Activated T-cell treated with anti-CD3 and anti-CD28 coated beads, Interleukin-2, amount 50 U/mL, for 72 hours (primary cell): ENCODE data around the gene TBC1D10A. TPM values are rescaled to one million over a fixed set of nuclear protein-coding genes. Genes with fewer than 3 reads are reported as not detected.

Experiments
- ATAC-seq, 2 donors: fragments of 150-1000 bp; cut with Tn5 transposase; replicated peaks in 1 of 2; 2 replicates each; pipeline ENCODE4 v1.10.0; 2021; ENCODE audit warnings: moderate library complexity in 2 of 2, mild to moderate bottlenecking in 1 of 2
- DNase-seq, 2 donors: peaks; one replicate each; pipeline ENCODE4 v3.0.0; 2021 to 2022; ENCODE audit warnings: mixed read lengths in 1 of 2
- H3K27ac Mint-ChIP-seq: one replicate; pipeline ENCODE4 v1.8.0; 2022; ENCODE audit warnings: mild to moderate bottlenecking, moderate library complexity, mixed read lengths
- H3K27me3 Mint-ChIP-seq: one replicate; pipeline ENCODE4 v1.8.0; 2022; ENCODE audit warnings: low read depth, mixed read lengths
- H3K36me3 Mint-ChIP-seq, 2 donors: one replicate each; pipeline ENCODE4 v1.8.0; 2022; ENCODE audit warnings: mixed read lengths in 2 of 2, mild to moderate bottlenecking in 1 of 2; ENCODE audit not compliant: insufficient read depth in 2 of 2
- H3K4me1 Mint-ChIP-seq: one replicate; pipeline ENCODE4 v1.8.0; 2022; ENCODE audit warnings: low read depth, mixed read lengths
- H3K4me3 Mint-ChIP-seq, 2 donors: one replicate each; pipeline ENCODE4 v1.8.0; 2022; ENCODE audit warnings: mild to moderate bottlenecking in 2 of 2, mixed read lengths in 2 of 2, moderate library complexity in 2 of 2
- H3K9me3 Mint-ChIP-seq, 2 donors: one replicate each; pipeline ENCODE4 v1.8.0; 2022; ENCODE audit warnings: mixed read lengths in 2 of 2
- total RNA-seq, 2 donors: library from RNA; stranded (reverse); gene quantifications; one replicate each; pipeline ENCODE4 v1.2.3, GENCODE V29; 2022

The TBC1D10A gene
- total RNA-seq, 2 donors from 2014 or later = 25.6 to 30.0 TPM

- Mint-ChIP-seq H3K4me1 (peaks cover 62% of the 10 kb centered on the region), H3K36me3 (peaks cover 4 to 17% of the 10 kb centered on the region in 2 donors), H3K9me3 (no peaks in the 10 kb centered on the region), H3K4me3 (no peak overlapping the region), H3K27me3 (no peaks in the 10 kb centered on the region), H3K27ac (peak overlapping the region; percentile 35)
- ATAC-seq (no peak), DNase-seq (no peak)
These were observed 28.6 kb downstream of the TBC1D10A start for GRCh38 chr22:30297991-30298701.

GRCh38 chr22:30297276-30297990 lies 29.3 kb downstream of the TBC1D10A start:
- DNase-seq = no peak
- H3K4me1 Mint-ChIP-seq = peaks cover 55% of the 10 kb centered on the region
- H3K9me3 Mint-ChIP-seq = no peaks in the 10 kb centered on the region

GRCh38 chr22:30296833-30297232 lies 29.9 kb downstream of the TBC1D10A start:
- no peaks in the 10 kb centered on the region for H3K27me3 Mint-ChIP-seq

More at GRCh38 chr22:30297276-30297990, 29.3 kb downstream of the TBC1D10A start:
- no peak for ATAC-seq
- peak overlapping the region; percentile 3 for H3K27ac Mint-ChIP-seq
- H3K4me3 Mint-ChIP-seq = no peak overlapping the region
- no peaks in the 10 kb centered on the region for H3K27me3 Mint-ChIP-seq
- H3K36me3 Mint-ChIP-seq = peaks cover 0 to 18% of the 10 kb centered on the region in 2 donors

GRCh38 chr22:30296324-30296723 lies 30.4 kb downstream of the TBC1D10A start:
- Mint-ChIP-seq H3K36me3 (peaks cover 0 to 16% of the 10 kb centered on the region in 2 donors), H3K9me3 (no peaks in the 10 kb centered on the region), H3K27me3 (no peaks in the 10 kb centered on the region), H3K27ac (peak overlapping the region; percentile 48), H3K4me3 (no peak overlapping the region), H3K4me1 (peaks cover 44% of the 10 kb centered on the region)
- ATAC-seq = no peak
- no peak for DNase-seq

More at GRCh38 chr22:30296833-30297232, 29.9 kb downstream of the TBC1D10A start:
- H3K36me3 Mint-ChIP-seq = peaks cover 0 to 18% of the 10 kb centered on the region in 2 donors
- peak overlapping the region; percentile 48 for H3K27ac Mint-ChIP-seq
- no peak for DNase-seq
- H3K9me3 Mint-ChIP-seq = no peaks in the 10 kb centered on the region
- peaks cover 49% of the 10 kb centered on the region for H3K4me1 Mint-ChIP-seq
- H3K4me3 Mint-ChIP-seq = no peak overlapping the region
- no peak for ATAC-seq

- H3K9me3 Mint-ChIP-seq = no peaks in the 10 kb centered on the region
- no peak for DNase-seq
- H3K27ac Mint-ChIP-seq = no peak overlapping the region
- peaks cover 0 to 15% of the 10 kb centered on the region in 2 donors for H3K36me3 Mint-ChIP-seq
- H3K27me3 Mint-ChIP-seq = no peaks in the 10 kb centered on the region
- H3K4me1 Mint-ChIP-seq = peaks cover 38% of the 10 kb centered on the region
- H3K4me3 Mint-ChIP-seq = no peak overlapping the region
- ATAC-seq = no peak
These were observed 31.2 kb downstream of the TBC1D10A start for GRCh38 chr22:30295576-30295975.

GRCh38 chr22:30294830-30295229 lies 31.9 kb downstream of the TBC1D10A start:
- no peak for DNase-seq
- peaks cover 0 to 15% of the 10 kb centered on the region in 2 donors for H3K36me3 Mint-ChIP-seq
- H3K27me3 Mint-ChIP-seq = no peaks in the 10 kb centered on the region
- no peak overlapping the region for H3K27ac Mint-ChIP-seq
- H3K9me3 Mint-ChIP-seq = no peaks in the 10 kb centered on the region
- peaks cover 45% of the 10 kb centered on the region for H3K4me1 Mint-ChIP-seq
- no peak for ATAC-seq
- H3K4me3 Mint-ChIP-seq = no peak overlapping the region

GRCh38 chr22:30294066-30294465 lies 32.7 kb downstream of the TBC1D10A start:
- Mint-ChIP-seq H3K36me3 (peaks cover 0 to 13% of the 10 kb centered on the region in 2 donors), H3K4me1 (peaks cover 45% of the 10 kb centered on the region), H3K27ac (no peak overlapping the region), H3K27me3 (no peaks in the 10 kb centered on the region), H3K4me3 (no peak overlapping the region), H3K9me3 (no peaks in the 10 kb centered on the region)
- DNase-seq (no peak), ATAC-seq (no peak)

- peaks cover 0 to 10% of the 10 kb centered on the region in 2 donors for H3K36me3 Mint-ChIP-seq
- no peaks in the 10 kb centered on the region for H3K9me3 Mint-ChIP-seq
- no peaks in the 10 kb centered on the region for H3K27me3 Mint-ChIP-seq
- H3K4me3 Mint-ChIP-seq = no peak overlapping the region
- H3K27ac Mint-ChIP-seq = no peak overlapping the region
- no peak for ATAC-seq
- peaks cover 38% of the 10 kb centered on the region for H3K4me1 Mint-ChIP-seq
- no peak for DNase-seq
These were observed 33.7 kb downstream of the TBC1D10A start for GRCh38 chr22:30293026-30293425.

- no peaks in the 10 kb centered on the region for H3K9me3 Mint-ChIP-seq
- H3K4me1 Mint-ChIP-seq = peaks cover 38% of the 10 kb centered on the region
- no peaks in the 10 kb centered on the region for H3K27me3 Mint-ChIP-seq
- H3K27ac Mint-ChIP-seq = no peak overlapping the region
- no peak for ATAC-seq
- no peak overlapping the region for H3K4me3 Mint-ChIP-seq
- H3K36me3 Mint-ChIP-seq = peaks cover 0 to 10% of the 10 kb centered on the region in 2 donors
- DNase-seq = no peak
These were observed 34.4 kb downstream of the TBC1D10A start for GRCh38 chr22:30292069-30292970.

GRCh38 chr22:30291058-30291892 lies 35.5 kb downstream of the TBC1D10A start:
- no peak for ATAC-seq
- DNase-seq = no peak
- H3K4me3 Mint-ChIP-seq = no peak overlapping the region
- H3K27ac Mint-ChIP-seq = no peak overlapping the region
- H3K4me1 Mint-ChIP-seq = peaks cover 38% of the 10 kb centered on the region
- peaks cover 0 to 8% of the 10 kb centered on the region in 2 donors for H3K36me3 Mint-ChIP-seq
- H3K27me3 Mint-ChIP-seq = no peaks in the 10 kb centered on the region
- H3K9me3 Mint-ChIP-seq = no peaks in the 10 kb centered on the region

GRCh38 chr22:30290342-30291057 lies 36.2 kb downstream of the TBC1D10A start:
- DNase-seq (no peak), ATAC-seq (no peak)
- peaks cover 0 to 8% of the 10 kb centered on the region in 2 donors for H3K36me3 Mint-ChIP-seq
- H3K4me1 Mint-ChIP-seq = peaks cover 30% of the 10 kb centered on the region
- H3K9me3 Mint-ChIP-seq = no peaks in the 10 kb centered on the region
- no peaks in the 10 kb centered on the region for H3K27me3 Mint-ChIP-seq
- peak overlapping the region; percentile 90 for H3K4me3 Mint-ChIP-seq
- no peak overlapping the region for H3K27ac Mint-ChIP-seq

GRCh38 chr22:30289980-30290313 lies 36.8 kb downstream of the TBC1D10A start:
- no peak for DNase-seq
- Mint-ChIP-seq H3K4me3 (peak overlapping the region; percentile 90), H3K36me3 (peaks cover 0 to 8% of the 10 kb centered on the region in 2 donors), H3K9me3 (no peaks in the 10 kb centered on the region), H3K27ac (peak overlapping the region; percentile 19), H3K27me3 (no peaks in the 10 kb centered on the region), H3K4me1 (peaks cover 30% of the 10 kb centered on the region)
- peak; percentile 16 to 25 for ATAC-seq
